Upper lobe of left lung (tissue), 6 donors: ENCODE results near the gene GABRR3. TPM values are rescaled to one million over a fixed set of nuclear protein-coding genes. Genes with fewer than 3 reads are reported as not detected.
A peak's percentile ranks its signal among the peaks of the same experiment; 100 is the strongest.

Source experiments
- ATAC-seq, 2 donors: fragments of 200-7000 bp; cut with Tn5 transposase; one replicate each; pipeline ENCODE4 v1.9.1; 2022; ENCODE audit warnings: mild to moderate bottlenecking in 2 of 2, moderate library complexity in 2 of 2; ENCODE audit not compliant: low FRiP score in 2 of 2
- DNase-seq, 2 donors: peaks; one replicate each; pipeline ENCODE4 v3.0.0-alpha.2; 2019 to 2020
- H3K27ac ChIP-seq, 4 donors: fragments of 200-600 bp; sonication (generic); one replicate each; pipeline ENCODE4 v1.5.1; 2016 to 2019
- H3K27me3 ChIP-seq, 4 donors: fragments of 200-600 bp; sonication (generic); one replicate each; pipeline ENCODE4 v1.5.1; 2017 to 2019
- H3K36me3 ChIP-seq, 4 donors: fragments of 200-600 bp; sonication (generic); one replicate each; pipeline ENCODE4 v1.5.1; 2016 to 2019
- H3K4me1 ChIP-seq, 4 donors: fragments of 200-600 bp; sonication (generic); one replicate each; pipeline ENCODE4 v1.5.1; 2018 to 2019
- H3K4me3 ChIP-seq, 4 donors: fragments of 200-600 bp; sonication (generic); one replicate each; pipeline ENCODE4 v1.5.1; 2017 to 2019; ENCODE audit warnings: mild to moderate bottlenecking in 2 of 4, moderate library complexity in 1 of 4
- H3K9me3 ChIP-seq, 4 donors: fragments of 200-600 bp; sonication (generic); one replicate each; pipeline ENCODE4 v1.5.1; 2018 to 2019
- CTCF ChIP-seq, 6 experiments: fragments of 450-650 bp in 4 of 6; fragments of 200-600 bp in 2 of 6; sonication (generic) in 2 of 6; IDR thresholded peaks; one replicate each; pipeline ENCODE4 v1.5.1; 2016 to 2019; ENCODE audit warnings: antibody characterized with exemption in 6 of 6
- EP300 ChIP-seq, 4 donors: sonication (generic); formaldehyde crosslinking; IDR thresholded peaks; one replicate each; pipeline ENCODE4 v1.5.1; 2017; ENCODE audit warnings: antibody characterized with exemption in 4 of 4, control low read depth in 2 of 4
- POLR2A ChIP-seq, 4 donors: fragments of 450-650 bp; IDR thresholded peaks; one replicate each; pipeline ENCODE4 v1.5.1; 2016 to 2017; ENCODE audit warnings: antibody characterized with exemption in 4 of 4, mild to moderate bottlenecking in 2 of 4
- POLR2AphosphoS5 ChIP-seq, 2 donors: sonication (generic); formaldehyde crosslinking; IDR thresholded peaks; one replicate each; pipeline ENCODE4 v1.5.1; 2017; ENCODE audit warnings: antibody characterized with exemption in 2 of 2
- WGBS, 2 donors: methylation state at CpG; one replicate each; pipeline ENCODE4 v1.1.5; 2017 to 2018; 5-methylcytosine and 5-hydroxymethylcytosine counted together
- total RNA-seq, 6 donors: library from RNA; depleted of rRNA in 4 of 6; stranded (reverse); fragments of >200 nt in 4 of 6; gene quantifications; one replicate each; pipeline versions ENCODE4 v1.1.0 to v1.2.1, GENCODE V29; 2016 to 2021
- donor health status: DM: no; HTN: no; CAD: no; lungs with moderate emphysema.
- donor health status: DM: no; HTN: yes; CAD: no; lungs with severe emphysema.

Gene GABRR3
- total RNA-seq, 6 donors from 2014 or later: not detected

DNA sequence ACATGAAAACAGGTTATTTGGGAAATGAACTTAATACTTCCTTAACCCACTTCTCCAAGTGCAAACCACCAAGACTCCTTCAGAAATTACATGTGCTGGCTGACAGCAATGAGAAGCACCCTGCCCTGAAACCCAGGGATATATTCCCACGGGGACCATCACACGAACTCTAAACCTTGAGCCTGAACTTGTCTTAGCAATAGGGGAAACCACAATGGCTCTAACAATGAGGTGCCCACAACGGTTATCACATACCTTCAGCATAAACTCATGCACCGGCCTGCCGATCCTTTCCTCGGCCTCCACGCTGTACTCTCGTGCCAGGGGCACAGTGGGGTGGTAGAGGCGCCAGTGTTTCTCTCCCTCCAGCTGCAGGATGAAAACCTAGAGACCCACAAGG is 76.3 kb downstream of the GABRR3 start:
- TF ChIP-seq EP300 (IDR thresholded peaks at IDR 0.05): no peak
- no peak for TF ChIP-seq POLR2A (IDR thresholded peaks at IDR 0.05)
- no peak for TF ChIP-seq POLR2AphosphoS5 (IDR thresholded peaks at IDR 0.05)
- no peak for TF ChIP-seq CTCF (IDR thresholded peaks at IDR 0.05)
- no peaks in the 10 kb centered on the region for H3K9me3 ChIP-seq
- no peaks in the 10 kb centered on the region for H3K27me3 ChIP-seq
- 94 to 99% methylated on average over 9 of the region's 9 CpGs for WGBS, 2 donors
- peaks cover 0 to 35% (median 3%) of the 10 kb centered on the region in 4 donors for H3K36me3 ChIP-seq
- peaks cover 0 to 10% (median 2%) of the 10 kb centered on the region in 4 donors for H3K4me1 ChIP-seq
- no peak for ATAC-seq
- DNase-seq: peak in 1 of 2 donors; percentile 28
- H3K4me3 ChIP-seq: no peak overlapping the region
- no peak overlapping the region for H3K27ac ChIP-seq

GRCh38 chr3:97958396-97958795 is 76.7 kb downstream of the GABRR3 start:
- TF ChIP-seq POLR2A (IDR thresholded peaks at IDR 0.05) (no peak), CTCF (IDR thresholded peaks at IDR 0.05) (no peak)
- no peak for DNase-seq
- no peak overlapping the region for H3K27ac ChIP-seq

DNA sequence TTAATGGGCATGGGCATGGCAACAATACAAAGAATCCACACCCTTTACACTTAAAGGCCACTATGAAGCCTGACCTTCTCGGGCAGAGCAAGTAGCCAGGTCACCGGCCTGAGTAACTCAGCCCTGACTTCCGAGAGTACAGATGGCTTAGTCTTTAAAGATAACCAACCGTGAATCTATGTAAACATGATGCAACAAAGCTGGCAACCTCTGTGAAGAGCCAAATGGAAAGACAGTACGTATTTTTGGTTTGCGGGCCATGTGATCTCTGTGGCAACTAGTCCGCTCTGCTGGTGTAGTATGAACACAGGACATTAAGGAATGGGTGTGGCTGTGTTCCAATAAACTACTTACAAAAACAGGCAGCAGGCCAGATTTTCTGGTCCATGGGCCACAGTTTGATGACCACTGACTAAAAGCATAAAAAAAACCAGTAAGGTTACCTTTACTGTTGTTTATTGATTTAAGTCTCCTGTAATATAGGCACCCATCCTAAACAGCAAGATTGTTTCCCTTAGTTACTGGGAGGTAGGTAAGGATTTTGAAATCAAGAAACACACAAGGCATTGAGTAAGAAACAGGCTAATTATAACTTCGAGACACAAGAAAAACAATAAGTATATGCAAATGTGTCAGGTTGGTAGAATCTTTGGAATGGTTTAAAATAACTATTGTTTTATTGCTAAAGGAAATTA is 77.4 kb downstream of the GABRR3 start:
- Histone ChIP-seq H3K36me3 (peaks cover 0 to 40% (median 6%) of the 10 kb centered on the region in 4 donors), H3K9me3 (no peaks in the 10 kb centered on the region), H3K4me3 (no peak overlapping the region), H3K4me1 (peaks cover 0 to 10% (median 4%) of the 10 kb centered on the region in 4 donors), H3K27ac (peak overlapping the region in 1 of 4 donors; percentile 5), H3K27me3 (no peaks in the 10 kb centered on the region)
- DNase-seq (peak in 1 of 2 donors; percentile 36), ATAC-seq (peak in 1 of 2 donors; percentile 40)
- 54 to 65% methylated on average over 7 to 8 of the region's 8 CpGs for WGBS, 2 donors
- TF ChIP-seq EP300 (IDR thresholded peaks at IDR 0.05): peak in 2 of 4 donors; percentile 3 to 39
- no peak for TF ChIP-seq CTCF (IDR thresholded peaks at IDR 0.05)
- TF ChIP-seq POLR2AphosphoS5 (IDR thresholded peaks at IDR 0.05): peak in 1 of 2 donors; percentile 43

More at GRCh38 chr3:97958396-97958795, 76.7 kb downstream of the GABRR3 start:
- Histone ChIP-seq H3K27me3 (no peaks in the 10 kb centered on the region), H3K9me3 (no peaks in the 10 kb centered on the region), H3K4me1 (peaks cover 0 to 10% (median 2%) of the 10 kb centered on the region in 4 donors), H3K4me3 (no peak overlapping the region), H3K36me3 (peaks cover 0 to 39% (median 5%) of the 10 kb centered on the region in 4 donors)
- no peak for ATAC-seq
- 79 to 95% methylated on average over 2 of the region's 2 CpGs for WGBS, 2 donors

- no peak for ATAC-seq
- Histone ChIP-seq H3K36me3 (peaks cover 0 to 48% (median 6%) of the 10 kb centered on the region in 4 donors), H3K4me3 (no peak overlapping the region), H3K9me3 (no peaks in the 10 kb centered on the region), H3K27me3 (no peaks in the 10 kb centered on the region), H3K27ac (no peak overlapping the region), H3K4me1 (peaks cover 0 to 11% (median 7%) of the 10 kb centered on the region in 4 donors)
- DNase-seq: no peak
- WGBS, 2 donors: 80 to 84% methylated on average over 3 of the region's 3 CpGs
- TF ChIP-seq POLR2AphosphoS5 (IDR thresholded peaks at IDR 0.05): no peak
Observed at GRCh38 chr3:97956051-97956450, 79.1 kb downstream of the GABRR3 start.

- Histone ChIP-seq H3K9me3 (no peaks in the 10 kb centered on the region), H3K4me3 (no peak overlapping the region), H3K27me3 (no peaks in the 10 kb centered on the region), H3K4me1 (peaks cover 0 to 11% (median 7%) of the 10 kb centered on the region in 4 donors), H3K27ac (no peak overlapping the region), H3K36me3 (peaks cover 0 to 54% (median 15%) of the 10 kb centered on the region in 4 donors)
- 82 to 86% methylated on average over 8 to 9 of the region's 9 CpGs for WGBS, 2 donors
- TF ChIP-seq CTCF (IDR thresholded peaks at IDR 0.05) (no peak), EP300 (IDR thresholded peaks at IDR 0.05) (no peak), POLR2A (IDR thresholded peaks at IDR 0.05) (no peak), POLR2AphosphoS5 (IDR thresholded peaks at IDR 0.05) (no peak)
- ATAC-seq (peak in 1 of 2 donors; percentile 35), DNase-seq (no peak)
Observed at GRCh38 chr3:97954228-97954827, 80.8 kb downstream of the GABRR3 start.
